Activated T-cell treated with anti-CD3 and anti-CD28 coated beads, Interleukin-2, amount 50 U/mL, for 24 hours (primary cell): ENCODE measurements around the gene DNAH1.
A peak's percentile ranks its signal among the peaks of the same experiment; 100 is the strongest.

Source experiments
- DNase-seq: peaks from one replicate; pipeline ENCODE4 v3.0.0-alpha.2; 2020
- H3K27ac Mint-ChIP-seq: 2 replicates; pipeline ENCODE4 v1.8.0; 2020; ENCODE audit warnings: mild to moderate bottlenecking, mixed read lengths
- H3K27me3 Mint-ChIP-seq: 2 replicates; pipeline ENCODE4 v1.8.0; 2020; ENCODE audit warnings: mixed read lengths
- H3K36me3 Mint-ChIP-seq: 2 replicates; pipeline ENCODE4 v1.8.0; 2020; ENCODE audit warnings: low read depth, mixed read lengths
- H3K4me1 Mint-ChIP-seq: 2 replicates; pipeline ENCODE4 v1.8.0; 2020; ENCODE audit warnings: low read depth, mixed read lengths
- H3K4me3 Mint-ChIP-seq: 2 replicates; pipeline ENCODE4 v1.8.0; 2020; ENCODE audit warnings: mild to moderate bottlenecking, moderate library complexity, mixed read lengths
- H3K9me3 Mint-ChIP-seq: 2 replicates; pipeline ENCODE4 v1.8.0; 2020; ENCODE audit warnings: mixed read lengths

DNAH1 gene

DNA sequence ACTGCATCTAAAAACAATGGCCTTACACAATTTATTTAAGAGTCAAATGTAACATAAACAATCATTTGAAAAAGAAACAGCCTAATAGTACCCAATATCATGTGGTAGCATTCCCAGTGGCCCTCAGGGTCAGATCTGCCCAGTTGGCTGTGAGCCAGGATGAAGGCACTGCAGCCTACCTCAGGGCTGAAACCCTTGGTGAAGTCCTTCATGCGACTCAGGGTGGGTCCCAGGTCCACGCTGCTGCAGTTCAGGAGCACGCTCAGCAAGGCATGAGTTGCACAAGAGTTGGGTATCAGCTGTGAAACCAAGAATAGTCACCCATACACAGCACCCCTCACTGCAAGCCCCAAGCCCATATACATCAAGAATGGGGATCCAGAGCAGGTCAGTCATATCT is 91.7 kb downstream of the DNAH1 start:
- peak overlapping the region; percentile 92 for H3K27ac Mint-ChIP-seq
- DNase-seq, result no peak
- peaks cover 76% of the 10 kb centered on the region for H3K36me3 Mint-ChIP-seq
- H3K9me3 Mint-ChIP-seq, result no peaks in the 10 kb centered on the region
- H3K4me1 Mint-ChIP-seq, result peaks cover 39% of the 10 kb centered on the region
- H3K4me3 Mint-ChIP-seq, result peak overlapping the region; percentile 89
- no peaks in the 10 kb centered on the region for H3K27me3 Mint-ChIP-seq

DNA sequence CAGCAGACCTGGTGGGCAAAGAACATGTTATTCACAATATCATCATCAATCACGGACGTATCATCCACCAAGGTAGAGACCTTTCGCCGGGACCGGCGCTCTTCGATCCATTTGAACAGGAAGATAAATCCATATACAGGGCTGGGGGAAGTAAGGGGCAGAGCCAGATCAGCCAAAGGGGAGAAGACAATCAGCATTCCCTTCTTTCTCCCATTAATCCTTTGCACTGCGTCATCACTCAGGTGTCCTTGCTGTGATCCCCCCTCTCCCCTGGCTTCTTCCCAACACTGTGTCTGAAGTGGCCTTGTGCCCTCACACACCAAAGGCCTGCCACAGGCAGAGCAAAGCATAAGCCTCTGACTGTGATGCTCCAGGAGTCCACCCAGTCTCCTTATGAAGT is 92.3 kb downstream of the DNAH1 start:
- no peaks in the 10 kb centered on the region for H3K27me3 Mint-ChIP-seq
- peak overlapping the region; percentile 92 for H3K27ac Mint-ChIP-seq
- peak overlapping the region; percentile 89 for H3K4me3 Mint-ChIP-seq
- no peak for DNase-seq
- peaks cover 74% of the 10 kb centered on the region for H3K36me3 Mint-ChIP-seq
- peaks cover 45% of the 10 kb centered on the region for H3K4me1 Mint-ChIP-seq
- H3K9me3 Mint-ChIP-seq, result no peaks in the 10 kb centered on the region

DNA sequence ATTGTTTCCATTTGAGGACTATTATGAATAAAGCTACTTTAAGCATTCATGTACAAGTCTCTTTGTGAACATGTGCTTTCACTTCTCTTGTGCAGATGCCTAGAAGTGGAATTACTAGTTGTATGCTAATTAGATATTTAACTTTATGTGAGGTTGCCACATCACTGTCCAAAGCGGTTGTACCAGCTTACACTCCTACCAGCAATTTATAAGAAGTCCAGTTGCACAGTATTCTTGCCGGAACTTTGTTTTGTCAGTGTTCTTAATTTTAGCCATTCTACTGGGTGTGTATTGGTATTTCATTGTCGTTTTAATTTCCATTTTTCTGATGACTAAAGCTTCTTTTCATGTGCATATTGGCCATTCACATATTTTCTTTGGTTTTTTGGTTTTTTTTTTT is 99.7 kb downstream of the DNAH1 start:
- no peak for DNase-seq
- no peaks in the 10 kb centered on the region for H3K9me3 Mint-ChIP-seq
- no peaks in the 10 kb centered on the region for H3K27me3 Mint-ChIP-seq
- H3K27ac Mint-ChIP-seq, result no peak overlapping the region
- peaks cover 27% of the 10 kb centered on the region for H3K4me1 Mint-ChIP-seq
- peaks cover 33% of the 10 kb centered on the region for H3K36me3 Mint-ChIP-seq
- H3K4me3 Mint-ChIP-seq, result no peak overlapping the region

DNA sequence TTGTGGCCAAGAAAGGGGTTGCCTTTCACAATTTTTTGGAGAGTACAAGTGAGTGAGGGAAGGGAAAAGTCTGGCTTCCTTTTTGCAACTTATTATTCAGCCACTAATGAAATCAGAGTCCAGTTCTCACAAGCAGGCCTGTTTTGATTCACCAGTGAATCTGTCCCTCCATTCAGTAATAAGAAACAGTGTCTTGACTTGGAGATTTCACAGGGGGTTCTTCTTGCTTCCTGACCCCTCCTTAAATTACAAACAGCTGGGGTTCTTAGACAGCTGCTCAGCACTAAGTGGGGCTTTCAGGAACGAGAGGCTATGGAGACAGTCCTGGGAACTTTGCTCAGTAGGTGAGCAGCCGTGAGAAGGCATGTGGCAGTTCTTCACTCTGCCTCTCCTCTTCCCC is 104.3 kb downstream of the DNAH1 start:
- Mint-ChIP-seq H3K4me3 (no peak overlapping the region), H3K27ac (no peak overlapping the region)

DNA sequence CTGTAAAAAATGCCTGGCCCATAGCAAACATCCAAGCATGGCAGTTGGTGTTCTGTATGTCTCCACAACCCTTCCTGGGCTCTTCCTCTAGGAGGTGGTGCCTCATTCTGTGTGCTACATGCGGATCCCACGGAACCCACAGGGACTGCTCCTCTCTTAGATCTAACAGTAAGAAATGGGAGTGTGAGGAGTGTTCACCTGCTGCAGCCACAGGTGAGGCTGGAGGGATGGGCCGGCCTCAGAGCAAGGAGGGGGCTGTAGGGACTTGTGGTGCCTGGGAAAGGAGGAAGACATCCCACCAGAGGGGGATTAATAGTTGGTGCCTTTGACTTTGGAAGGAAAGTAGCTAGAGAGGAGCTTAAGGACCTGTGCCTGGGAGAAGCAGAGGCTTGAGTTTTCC is 106.5 kb downstream of the DNAH1 start:
- no peak overlapping the region for H3K4me3 Mint-ChIP-seq
- H3K4me1 Mint-ChIP-seq, result no peaks in the 10 kb centered on the region
- H3K27ac Mint-ChIP-seq, result no peak overlapping the region
- H3K36me3 Mint-ChIP-seq, result no peaks in the 10 kb centered on the region
- no peaks in the 10 kb centered on the region for H3K27me3 Mint-ChIP-seq
- H3K9me3 Mint-ChIP-seq, result no peaks in the 10 kb centered on the region
- DNase-seq, result no peak

More for the DNA sequence above, 104.3 kb downstream of the DNAH1 start:
- Mint-ChIP-seq H3K36me3 (peaks cover 8% of the 10 kb centered on the region), H3K27me3 (no peaks in the 10 kb centered on the region), H3K4me1 (peaks cover 2% of the 10 kb centered on the region), H3K9me3 (no peaks in the 10 kb centered on the region)
- no peak for DNase-seq

DNA sequence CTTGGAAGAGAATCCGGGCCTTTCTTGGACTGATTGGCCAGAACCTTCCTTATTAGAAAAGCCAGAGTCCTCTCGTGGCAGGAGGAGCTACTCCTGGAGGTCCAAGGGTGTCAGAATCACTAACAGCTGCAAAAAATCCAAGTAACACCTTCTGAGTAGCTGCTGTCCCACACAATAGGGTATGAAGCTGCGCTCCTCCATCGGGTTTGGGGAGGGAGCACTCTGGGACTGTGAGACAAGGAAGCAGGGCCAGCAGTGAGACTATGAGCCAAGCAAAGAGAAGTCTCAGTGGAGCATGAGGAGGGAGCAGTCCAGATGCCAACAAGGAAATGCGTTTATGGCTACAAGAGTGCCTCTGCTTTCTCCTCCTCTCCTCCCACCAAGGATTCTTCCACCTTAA is 107.1 kb downstream of the DNAH1 start:
- Mint-ChIP-seq H3K9me3 (no peaks in the 10 kb centered on the region), H3K4me3 (no peak overlapping the region), H3K4me1 (no peaks in the 10 kb centered on the region), H3K27me3 (no peaks in the 10 kb centered on the region), H3K36me3 (no peaks in the 10 kb centered on the region), H3K27ac (no peak overlapping the region)
- DNase-seq, result peak; percentile 16

DNA sequence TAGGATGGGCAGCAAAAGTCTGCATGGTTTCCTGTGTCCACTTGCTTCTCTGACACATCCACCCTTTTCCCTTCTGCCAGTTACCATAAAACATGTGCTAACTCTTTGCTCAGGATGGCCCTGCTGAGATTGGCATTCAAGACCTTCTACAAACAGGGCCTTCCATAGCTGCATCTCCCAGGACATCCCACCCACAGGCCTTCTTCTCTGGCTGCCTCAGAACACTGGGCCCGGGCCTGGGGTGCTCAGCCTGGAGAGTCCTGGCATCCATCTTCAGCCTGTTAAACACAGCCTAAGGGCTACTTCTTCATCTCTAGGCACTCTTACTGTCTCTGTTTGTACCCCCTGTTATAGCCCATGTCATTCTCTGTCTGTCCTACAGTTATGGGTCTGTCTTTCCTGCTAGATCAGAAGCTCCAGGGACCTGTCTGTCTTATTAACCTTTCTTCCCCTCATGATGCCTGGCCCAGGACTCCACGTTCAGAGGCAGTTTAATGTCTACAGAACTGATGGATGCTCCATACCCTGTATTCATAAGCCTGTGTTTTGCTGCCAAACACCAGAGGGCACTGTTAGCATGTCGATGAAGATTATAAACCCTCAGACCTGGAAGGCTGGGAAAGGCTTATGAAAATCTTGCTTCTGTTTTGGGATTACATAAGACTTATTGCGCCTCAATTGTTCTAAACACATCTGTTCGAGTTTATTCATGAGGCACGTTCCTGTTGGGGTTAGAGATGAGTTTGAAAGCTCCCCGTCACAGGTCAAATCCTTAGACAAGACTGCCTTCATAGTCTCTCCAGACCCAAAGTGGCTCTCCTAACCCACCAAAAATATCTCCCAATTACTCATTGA is 112.3 kb downstream of the DNAH1 start:
- H3K4me1 Mint-ChIP-seq, result no peaks in the 10 kb centered on the region
- H3K9me3 Mint-ChIP-seq, result no peaks in the 10 kb centered on the region
- H3K4me3 Mint-ChIP-seq, result no peak overlapping the region
- no peaks in the 10 kb centered on the region for H3K27me3 Mint-ChIP-seq
- peak; percentile 40 for DNase-seq
- no peaks in the 10 kb centered on the region for H3K36me3 Mint-ChIP-seq
- no peak overlapping the region for H3K27ac Mint-ChIP-seq

DNA sequence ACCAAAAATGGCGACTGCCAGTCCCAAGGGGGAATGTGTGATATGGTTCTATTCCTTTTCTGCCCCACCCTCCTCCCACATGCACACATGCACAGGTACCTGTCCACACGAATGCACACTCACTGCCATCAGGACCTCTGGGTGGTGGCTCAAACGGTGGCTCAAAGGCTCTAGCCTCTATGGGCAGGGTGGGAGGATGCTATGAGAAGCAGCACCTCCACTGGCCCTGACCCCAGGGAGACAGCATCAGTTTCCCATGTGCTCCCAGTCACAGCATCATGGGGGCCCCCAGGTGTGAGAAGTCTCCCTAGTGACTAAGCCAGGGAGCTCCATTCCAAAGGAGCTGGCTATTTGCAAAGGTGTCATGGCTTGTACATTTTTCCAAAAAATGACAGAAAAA is 112.9 kb downstream of the DNAH1 start:
- Mint-ChIP-seq H3K9me3 (no peaks in the 10 kb centered on the region), H3K4me1 (no peaks in the 10 kb centered on the region), H3K36me3 (no peaks in the 10 kb centered on the region), H3K27ac (no peak overlapping the region), H3K4me3 (no peak overlapping the region), H3K27me3 (no peaks in the 10 kb centered on the region)
- DNase-seq, result peak; percentile 26

DNA sequence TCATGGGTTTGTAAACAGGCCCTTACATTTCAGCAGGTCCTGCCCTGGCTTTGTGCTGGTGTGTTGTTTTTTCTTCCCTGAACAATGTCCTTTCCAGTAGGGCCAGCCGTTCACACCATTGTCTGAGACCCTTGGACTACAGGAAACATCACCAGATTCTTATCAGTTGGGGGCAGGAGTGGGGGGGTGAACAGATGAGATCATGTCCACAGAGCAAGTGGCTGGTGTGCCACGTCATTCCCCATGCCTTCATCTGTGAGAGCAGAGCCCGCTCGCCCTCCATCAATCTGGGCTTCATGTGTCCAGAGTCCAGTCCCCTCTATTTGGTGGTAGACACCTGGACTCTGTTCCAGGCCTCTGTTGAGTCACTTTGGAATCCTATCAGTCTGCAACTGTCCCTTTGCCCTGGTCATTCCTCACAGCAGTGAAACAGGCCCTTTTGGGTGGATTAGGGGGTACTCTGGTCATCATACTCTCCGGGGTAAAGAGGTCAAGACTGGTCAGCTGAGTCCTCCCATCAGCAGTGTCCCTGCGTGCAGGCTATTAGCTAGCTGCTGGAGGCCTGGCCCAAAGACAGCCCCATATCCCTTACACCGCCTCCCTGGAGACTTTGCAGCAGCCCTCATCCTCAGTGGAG is 113.8 kb downstream of the DNAH1 start:
- Mint-ChIP-seq H3K27me3 (no peaks in the 10 kb centered on the region), H3K4me1 (no peaks in the 10 kb centered on the region), H3K9me3 (no peaks in the 10 kb centered on the region), H3K36me3 (no peaks in the 10 kb centered on the region), H3K4me3 (no peak overlapping the region), H3K27ac (no peak overlapping the region)
- peak; percentile 20 for DNase-seq

DNA sequence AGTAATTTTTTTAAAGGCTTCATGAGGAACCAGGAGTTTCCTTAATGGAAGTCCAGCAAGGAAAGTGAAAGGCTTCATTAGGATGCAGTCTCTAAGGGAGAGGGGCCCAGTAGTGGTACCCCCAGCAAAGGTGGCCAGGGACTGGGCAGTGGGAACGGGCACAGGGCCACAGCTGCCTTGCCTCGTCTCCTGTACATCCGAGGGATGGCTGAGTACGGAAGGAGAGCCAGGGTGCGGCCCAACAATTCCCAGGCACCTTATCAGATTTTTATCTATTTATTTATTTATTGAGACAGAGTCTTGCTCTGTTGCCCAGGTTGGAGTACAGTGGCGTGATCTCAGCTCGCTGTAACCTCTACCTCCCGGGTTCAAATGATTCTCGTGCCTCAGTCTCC is 114.3 kb downstream of the DNAH1 start:
- Mint-ChIP-seq H3K27ac (no peak overlapping the region), H3K9me3 (no peaks in the 10 kb centered on the region), H3K36me3 (no peaks in the 10 kb centered on the region), H3K4me3 (no peak overlapping the region), H3K27me3 (no peaks in the 10 kb centered on the region), H3K4me1 (no peaks in the 10 kb centered on the region)
- peak; percentile 20 for DNase-seq

DNA sequence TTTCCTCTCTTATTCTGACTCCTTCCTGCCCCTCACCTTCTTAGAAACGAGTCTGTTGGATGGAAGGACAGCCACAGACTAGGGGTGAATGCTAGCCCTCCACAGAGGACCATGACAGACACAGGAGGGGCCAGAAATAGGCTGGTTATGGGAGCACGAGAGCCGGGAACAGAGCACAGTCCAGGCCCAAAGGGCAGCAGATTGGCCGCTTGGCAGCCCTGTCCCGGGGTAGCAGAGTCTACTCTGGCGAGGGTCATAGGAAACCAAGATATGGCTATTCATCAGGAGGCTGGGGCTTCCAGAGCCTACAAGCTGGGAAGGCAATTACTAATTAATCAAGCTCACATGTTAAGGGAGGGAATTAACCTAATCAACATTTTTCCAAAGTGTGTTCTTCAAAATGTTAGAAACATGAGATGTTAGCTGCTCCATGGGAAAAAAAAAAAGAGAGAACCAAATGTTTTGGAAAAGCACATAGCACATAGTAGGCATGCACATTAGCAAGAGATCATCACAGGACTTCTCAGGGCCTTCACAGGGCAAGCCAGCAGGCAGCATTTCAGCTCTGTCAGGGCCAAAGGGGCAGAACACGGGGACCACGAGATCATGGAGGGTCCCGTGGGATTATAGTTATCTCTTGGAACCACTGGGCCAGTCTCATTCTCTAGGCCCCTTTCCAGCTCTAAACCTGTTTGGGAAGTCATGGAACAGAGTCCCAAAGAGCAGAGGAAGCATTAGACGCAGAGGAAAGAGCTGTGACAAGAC is 115.5 kb downstream of the DNAH1 start:
- Mint-ChIP-seq H3K4me1 (no peaks in the 10 kb centered on the region), H3K4me3 (no peak overlapping the region), H3K36me3 (no peaks in the 10 kb centered on the region), H3K27ac (no peak overlapping the region), H3K9me3 (no peaks in the 10 kb centered on the region), H3K27me3 (no peaks in the 10 kb centered on the region)
- DNase-seq, result peak; percentile 16

DNA sequence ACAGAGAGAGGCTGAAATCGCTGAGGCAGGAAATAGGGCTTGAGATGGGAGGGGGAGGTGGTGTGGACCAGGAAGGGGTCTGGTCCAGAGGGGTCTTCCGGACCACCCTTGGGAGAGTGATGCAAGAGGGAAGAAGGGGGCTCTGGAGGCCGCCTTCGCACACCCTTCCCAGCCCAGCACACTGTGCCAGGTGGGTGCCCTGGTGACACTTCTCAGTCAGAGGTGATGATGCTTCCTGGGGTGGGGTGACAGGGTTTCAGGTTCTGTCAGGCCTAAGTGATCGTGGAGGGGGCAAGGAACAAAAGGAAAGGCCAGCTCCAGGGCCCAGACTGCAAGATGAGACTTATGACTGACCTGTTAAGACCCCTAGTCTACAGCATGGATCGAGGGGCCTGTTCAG is 116.1 kb downstream of the DNAH1 start:
- no peaks in the 10 kb centered on the region for H3K9me3 Mint-ChIP-seq

DNA sequence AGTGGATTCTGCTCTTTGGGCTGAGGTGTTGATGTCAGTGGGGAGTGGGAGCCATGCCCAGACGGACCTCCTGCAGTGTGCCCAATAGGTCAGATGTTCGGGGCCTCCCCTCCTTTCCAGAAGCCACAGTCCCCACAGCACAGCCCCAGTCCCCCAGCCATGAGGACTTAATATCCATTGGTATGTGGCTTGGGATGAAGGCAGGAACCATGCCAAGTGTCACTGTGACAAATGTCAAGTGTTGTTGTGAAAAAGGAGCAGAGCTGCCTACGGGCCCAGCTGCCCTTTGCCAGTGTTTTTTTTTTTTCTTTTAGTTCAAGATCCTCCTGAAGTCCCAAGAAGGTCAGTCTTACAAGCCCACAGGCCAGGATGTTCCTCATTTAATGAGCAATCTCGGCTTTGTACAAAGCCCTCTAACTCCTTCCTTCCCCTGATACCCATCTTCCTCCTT is 116.6 kb downstream of the DNAH1 start:
- H3K4me3 Mint-ChIP-seq, result no peak overlapping the region
- H3K4me1 Mint-ChIP-seq, result no peaks in the 10 kb centered on the region
- H3K27me3 Mint-ChIP-seq, result no peaks in the 10 kb centered on the region
- no peak for DNase-seq
- no peaks in the 10 kb centered on the region for H3K36me3 Mint-ChIP-seq
- no peak overlapping the region for H3K27ac Mint-ChIP-seq
- no peaks in the 10 kb centered on the region for H3K9me3 Mint-ChIP-seq

More for the DNA sequence above, 116.1 kb downstream of the DNAH1 start:
- no peaks in the 10 kb centered on the region for H3K4me1 Mint-ChIP-seq
- no peaks in the 10 kb centered on the region for H3K27me3 Mint-ChIP-seq
- peak overlapping the region; percentile 22 for H3K27ac Mint-ChIP-seq
- no peak overlapping the region for H3K4me3 Mint-ChIP-seq
- H3K36me3 Mint-ChIP-seq, result no peaks in the 10 kb centered on the region
- peak; percentile 13 for DNase-seq

DNA sequence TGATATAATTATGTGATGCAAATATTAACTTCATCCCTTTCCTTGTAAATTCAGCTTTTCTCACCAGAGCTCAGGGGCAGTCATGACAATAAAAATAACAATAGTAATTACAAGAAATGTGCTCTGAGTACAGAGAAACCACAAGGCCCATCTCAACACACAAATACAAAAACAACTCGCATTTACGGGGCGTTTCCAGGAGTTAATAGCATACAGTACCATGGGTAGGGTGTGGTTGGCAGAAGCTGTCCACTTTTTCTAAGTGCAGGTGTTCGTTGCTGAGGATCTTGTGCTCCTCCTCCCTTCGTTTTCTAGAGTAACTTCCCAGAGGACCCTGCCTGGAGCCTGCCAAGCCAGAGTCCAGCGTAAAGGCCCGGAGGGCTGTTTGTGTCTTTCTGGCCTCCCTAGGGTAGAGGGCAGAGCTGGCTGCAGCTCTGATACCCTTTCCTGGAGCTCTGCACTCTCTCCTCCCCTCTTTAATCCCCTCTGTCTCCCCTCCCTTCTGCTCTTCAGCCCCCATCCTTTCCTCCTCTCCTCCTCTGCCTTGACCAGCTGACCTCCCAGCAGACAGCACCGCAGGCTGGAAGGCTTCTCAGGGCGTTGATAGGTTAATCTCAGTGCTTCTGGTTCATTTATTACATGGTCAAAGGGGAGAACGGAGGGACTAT is 117.3 kb downstream of the DNAH1 start:
- H3K27ac Mint-ChIP-seq, result no peak overlapping the region
- H3K9me3 Mint-ChIP-seq, result no peaks in the 10 kb centered on the region
- DNase-seq, result peak; percentile 16
- no peaks in the 10 kb centered on the region for H3K36me3 Mint-ChIP-seq
- H3K4me3 Mint-ChIP-seq, result no peak overlapping the region
- no peaks in the 10 kb centered on the region for H3K27me3 Mint-ChIP-seq
- no peaks in the 10 kb centered on the region for H3K4me1 Mint-ChIP-seq
